H1 (cell line): ENCODE measurements around the gene AOC1. TPM values are rescaled to one million over a fixed set of nuclear protein-coding genes. Genes with fewer than 3 reads are reported as not detected.

Source experiments
- CTCF ChIA-PET: fragments of 300-600 bp; sonication (Branson Sonifier 250); formaldehyde crosslinking; loops from one replicate; lab custom pipeline; 2021; ENCODE audit not compliant: partially characterized antibody; lab: Charles Lee
- POLR2A ChIA-PET: fragments of 300-600 bp; sonication (Branson Sonifier 250); formaldehyde crosslinking; loops from one replicate; lab custom pipeline; 2021; ENCODE audit warnings: inconsistent platforms; ENCODE audit not compliant: partially characterized antibody; lab: Charles Lee
- DNase-seq, 2 experiments: peaks; one replicate each; pipeline versions ENCODE4 v3.0.0 to v3.0.0-alpha.2; 2010 to 2022; ENCODE audit warnings: low spot score in 2 of 2, low read depth in 1 of 2, mixed read lengths in 1 of 2
- FAIRE-seq: peaks from 2 replicates; lab custom pipeline; 2011; peaks lifted over from hg19 to GRCh38; lab: Jason Lieb, UNC
- H2AFZ ChIP-seq: 2 replicates; pipeline ENCODE4 v1.8.1; 2012; ENCODE audit warnings: low read length, inconsistent platforms
- H2AK5ac ChIP-seq: 2 replicates; pipeline ENCODE4 v1.6.1; 2013; ENCODE audit warnings: low read depth, low read length
- H2BK120ac ChIP-seq: replicated peaks from 2 replicates; pipeline ENCODE3; 2013; ENCODE audit warnings: low read depth, low read length, inconsistent platforms
- H2BK12ac ChIP-seq: 2 replicates; pipeline ENCODE4 v1.6.1; 2013; ENCODE audit warnings: low read depth, low read length
- H2BK15ac ChIP-seq: 2 replicates; pipeline ENCODE4 v1.6.1; 2013; ENCODE audit warnings: low read length
- H2BK20ac ChIP-seq: 2 replicates; pipeline ENCODE4 v1.6.1; 2013; ENCODE audit warnings: low read length
- H2BK5ac ChIP-seq: 2 replicates; pipeline ENCODE4 v1.6.1; 2013; ENCODE audit warnings: low read depth, low read length
- H3K14ac ChIP-seq: 2 replicates; pipeline ENCODE4 v1.6.1; 2013; ENCODE audit warnings: inconsistent platforms; ENCODE audit not compliant: insufficient read length
- H3K18ac ChIP-seq: 2 replicates; pipeline ENCODE4 v1.6.1; 2013; ENCODE audit warnings: low read length; ENCODE audit errors: extremely low read depth
- H3K23ac ChIP-seq: 2 replicates; pipeline ENCODE4 v1.6.1; 2013; ENCODE audit warnings: inconsistent platforms; ENCODE audit not compliant: insufficient read length
- H3K23me2 ChIP-seq: 2 replicates; pipeline ENCODE4 v1.6.1; 2013; ENCODE audit warnings: low read depth, low read length
- H3K27ac ChIP-seq: 2 replicates; pipeline ENCODE4 v1.6.1; 2011; ENCODE audit warnings: low read depth, low read length, inconsistent platforms
- H3K27me3 ChIP-seq, 4 experiments: replicated peaks in 1 of 4; 1 replicate in 1 of 4; 2 replicates in 3 of 4; pipeline versions ENCODE4 v1.6.1 to v1.8.1; 2011 to 2013; ENCODE audit warnings: low read length in 3 of 4, mild to moderate bottlenecking in 3 of 4, inconsistent platforms in 2 of 4, mixed read lengths in 2 of 4, moderate library complexity in 1 of 4; ENCODE audit not compliant: control insufficient read depth in 3 of 4, insufficient read depth in 3 of 4; ENCODE audit errors: extremely low read depth in 1 of 4
- H3K36me3 ChIP-seq, 4 experiments: 2 replicates each; pipeline versions ENCODE4 v1.6.1 to v1.8.1; 2011 to 2013; ENCODE audit warnings: mild to moderate bottlenecking in 4 of 4, low read length in 3 of 4, moderate library complexity in 2 of 4, control low read depth in 1 of 4, inconsistent platforms in 1 of 4; ENCODE audit not compliant: insufficient read depth in 4 of 4, control insufficient read depth in 2 of 4
- H3K4ac ChIP-seq: replicated peaks from 2 replicates; pipeline ENCODE3; 2013; ENCODE audit warnings: low read length, low read depth, mixed read lengths, inconsistent platforms; ENCODE audit not compliant: insufficient read length
- H3K4me1 ChIP-seq, 4 experiments: replicated peaks in 1 of 4; 1 replicate in 1 of 4; 2 replicates in 3 of 4; pipeline versions ENCODE4 v1.6.1 to v1.8.1; 2011 to 2013; ENCODE audit warnings: low read length in 3 of 4, inconsistent platforms in 2 of 4, mixed read lengths in 1 of 4; ENCODE audit not compliant: insufficient read depth in 4 of 4, control insufficient read depth in 3 of 4
- H3K4me2 ChIP-seq, 2 experiments: 2 replicates each; pipeline versions ENCODE4 v1.6.1 to v1.8.1; 2011 to 2013; ENCODE audit warnings: low read depth in 2 of 2, low read length in 2 of 2, control low read depth in 1 of 2, inconsistent platforms in 1 of 2, mild to moderate bottlenecking in 1 of 2; ENCODE audit not compliant: insufficient read depth in 1 of 2
- H3K4me3 ChIP-seq, 4 experiments: fragments of 200-600, 300-600 bp in 1 of 4; sonication (generic), shearing (Covaris generic), sonication (Bioruptor Twin) in 1 of 4; 2 replicates each; pipeline versions ENCODE4 v1.5.1 to v1.8.1; 2011 to 2016; ENCODE audit warnings: low read length in 4 of 4, low read depth in 3 of 4, control low read depth in 2 of 4, inconsistent platforms in 2 of 4, mild to moderate bottlenecking in 2 of 4, mixed read lengths in 1 of 4, moderate library complexity in 1 of 4; ENCODE audit not compliant: insufficient read depth in 2 of 4; ENCODE audit errors: extremely low read depth in 1 of 4
- H3K56ac ChIP-seq: replicated peaks from 2 replicates; pipeline ENCODE3; 2013; ENCODE audit warnings: low read depth, mild to moderate bottlenecking, mixed read lengths, low read length, inconsistent platforms; ENCODE audit not compliant: insufficient read length
- H3K79me1 ChIP-seq: 2 replicates; pipeline ENCODE4 v1.6.1; 2013; ENCODE audit warnings: low read depth, low read length, control low read depth
- H3K79me2 ChIP-seq, 2 experiments: 2 replicates each; pipeline versions ENCODE4 v1.6.1 to v1.8.1; 2012 to 2013; ENCODE audit warnings: low read length in 2 of 2, mild to moderate bottlenecking in 2 of 2, inconsistent platforms in 1 of 2; ENCODE audit not compliant: insufficient read depth in 2 of 2, control insufficient read depth in 1 of 2
- H3K9ac ChIP-seq, 4 experiments: replicated peaks in 1 of 4; 1 replicate in 1 of 4; 2 replicates in 3 of 4; pipeline versions ENCODE4 v1.6.1 to v1.8.1; 2011 to 2013; ENCODE audit warnings: low read depth in 3 of 4, low read length in 3 of 4, control low read depth in 2 of 4, mild to moderate bottlenecking in 2 of 4, moderate library complexity in 2 of 4, inconsistent platforms in 1 of 4; ENCODE audit errors: extremely low read depth in 1 of 4
- H3K9me3 ChIP-seq, 2 experiments: 2 replicates each; pipeline versions ENCODE4 v1.6.1 to v1.8.1; 2012 to 2013; ENCODE audit warnings: mild to moderate bottlenecking in 2 of 2, moderate library complexity in 2 of 2, control low read depth in 1 of 2, inconsistent platforms in 1 of 2, low read depth in 1 of 2, low read length in 1 of 2, mixed read lengths in 1 of 2; ENCODE audit not compliant: insufficient read depth in 2 of 2
- H4K20me1 ChIP-seq, 2 experiments: replicated peaks in 1 of 2; 2 replicates each; pipeline versions ENCODE3 to v1.8.1; 2011 to 2013; ENCODE audit warnings: inconsistent platforms in 2 of 2, low read length in 2 of 2, mild to moderate bottlenecking in 1 of 2; ENCODE audit not compliant: insufficient read depth in 2 of 2, control insufficient read depth in 1 of 2
- H4K5ac ChIP-seq: 2 replicates; pipeline ENCODE4 v1.6.1; 2013; ENCODE audit warnings: low read length, low read depth, mixed read lengths, inconsistent platforms; ENCODE audit not compliant: insufficient read length
- H4K8ac ChIP-seq: 2 replicates; pipeline ENCODE4 v1.8.0; 2013; ENCODE audit warnings: mild to moderate bottlenecking, moderate library complexity, low read length, inconsistent platforms; ENCODE audit not compliant: insufficient read depth; ENCODE audit errors: extremely low read depth
- H4K91ac ChIP-seq: replicated peaks from 2 replicates; pipeline ENCODE3; 2013; ENCODE audit warnings: low read length, mixed read lengths, inconsistent platforms; ENCODE audit not compliant: insufficient read length
- CHD2 ChIP-seq: IDR thresholded peaks from 2 replicates; pipeline ENCODE4 v1.6.1; 2012; ENCODE audit warnings: low read length, improper control_type of control experiment
- CREB1 ChIP-seq: IDR thresholded peaks from 2 replicates; pipeline ENCODE4 v1.6.1; 2012; ENCODE audit warnings: inconsistent platforms
- EGR1 ChIP-seq: IDR thresholded peaks from 2 replicates; pipeline ENCODE4 v1.6.1; 2011; ENCODE audit warnings: low read depth, low read length, borderline replicate concordance
- GTF2F1 ChIP-seq: IDR thresholded peaks from 2 replicates; pipeline ENCODE4 v1.6.1; 2012; ENCODE audit warnings: low read depth, low read length, improper control_type of control experiment, borderline replicate concordance
- JUN ChIP-seq: IDR thresholded peaks from 2 replicates; pipeline ENCODE4 v1.6.1; 2011; ENCODE audit warnings: low read depth, mild to moderate bottlenecking, improper control_type of control experiment, low read length
- KDM4A ChIP-seq: IDR thresholded peaks from one replicate; pipeline ENCODE4 v1.7.1; 2012; ENCODE audit warnings: low read depth, mild to moderate bottlenecking, moderate library complexity, low read length, inconsistent platforms; ENCODE audit not compliant: severe bottlenecking
- SIX5 ChIP-seq: IDR thresholded peaks from 2 replicates; pipeline ENCODE4 v1.6.1; 2011; ENCODE audit warnings: mild to moderate bottlenecking, low read depth, low read length
- TBP ChIP-seq: IDR thresholded peaks from 2 replicates; pipeline ENCODE4 v1.6.1; 2011; ENCODE audit warnings: low read depth, low read length, improper control_type of control experiment
- TEAD4 ChIP-seq: IDR thresholded peaks from 2 replicates; pipeline ENCODE4 v1.6.1; 2012; ENCODE audit warnings: low read depth, low read length, inconsistent platforms, mixed read lengths
- ZNF274 ChIP-seq: IDR thresholded peaks from 2 replicates; pipeline ENCODE4 v1.7.0; 2012; ENCODE audit warnings: low read length, borderline replicate concordance; ENCODE audit errors: extremely low read depth
- WGBS, 2 experiments: shearing (Covaris generic) in 1 of 2; methylation state at CpG; one replicate each; pipeline versions ENCODE4 v1.1.6 to v1.1.7; 2013 to 2015; ENCODE audit warnings: low lambda C conversion rate in 2 of 2, mixed read lengths in 2 of 2, inconsistent platforms in 1 of 2, low coverage in 1 of 2, missing lambda C conversion rate in 1 of 2; ENCODE audit not compliant: insufficient replicate concordance in 2 of 2, insufficient coverage in 1 of 2, insufficient read length in 1 of 2; ENCODE audit errors: extremely low coverage in 1 of 2, missing lambda C conversion rate in 1 of 2; 5-methylcytosine and 5-hydroxymethylcytosine counted together
- polyA plus RNA-seq, 7 experiments: library from polyadenylated mRNA; depleted of rRNA in 3 of 7; stranded (reverse) in 5 of 7; unstranded in 2 of 7; fragments of >200 nt in 5 of 7; fragments of 200-250 nt in 2 of 7; gene quantifications; 1 replicate in 5 of 7; 2 replicates in 1 of 7; 4 replicates in 1 of 7; pipeline versions ENCODE4 v1.2.1 to v1.2.3, GENCODE V29; 2011 to 2013; ENCODE audit warnings: missing spikeins in 2 of 7, mixed read lengths in 2 of 7
- total RNA-seq: library from RNA; stranded (reverse); fragmentation: NEBNext Ultra II Directional; extraction: Animal tissue kit (Norgen Biotek cat#: 25700); gene quantifications from 2 replicates; pipeline ENCODE4 v1.2.1, GENCODE V29; 2021
- TF ChIP-seq, protein P1 (sequence below): IDR thresholded peaks from 2 replicates; pipeline ENCODE4 v1.6.1; 2012; ENCODE audit warnings: low read length, inconsistent platforms

Gene AOC1
- total and polyA plus RNA-seq, 2 of the 8 experiments (the other 6 are each of a cell fraction or from before 2014, with no cell fraction given), result 0.15 to 0.17 TPM

DNA sequence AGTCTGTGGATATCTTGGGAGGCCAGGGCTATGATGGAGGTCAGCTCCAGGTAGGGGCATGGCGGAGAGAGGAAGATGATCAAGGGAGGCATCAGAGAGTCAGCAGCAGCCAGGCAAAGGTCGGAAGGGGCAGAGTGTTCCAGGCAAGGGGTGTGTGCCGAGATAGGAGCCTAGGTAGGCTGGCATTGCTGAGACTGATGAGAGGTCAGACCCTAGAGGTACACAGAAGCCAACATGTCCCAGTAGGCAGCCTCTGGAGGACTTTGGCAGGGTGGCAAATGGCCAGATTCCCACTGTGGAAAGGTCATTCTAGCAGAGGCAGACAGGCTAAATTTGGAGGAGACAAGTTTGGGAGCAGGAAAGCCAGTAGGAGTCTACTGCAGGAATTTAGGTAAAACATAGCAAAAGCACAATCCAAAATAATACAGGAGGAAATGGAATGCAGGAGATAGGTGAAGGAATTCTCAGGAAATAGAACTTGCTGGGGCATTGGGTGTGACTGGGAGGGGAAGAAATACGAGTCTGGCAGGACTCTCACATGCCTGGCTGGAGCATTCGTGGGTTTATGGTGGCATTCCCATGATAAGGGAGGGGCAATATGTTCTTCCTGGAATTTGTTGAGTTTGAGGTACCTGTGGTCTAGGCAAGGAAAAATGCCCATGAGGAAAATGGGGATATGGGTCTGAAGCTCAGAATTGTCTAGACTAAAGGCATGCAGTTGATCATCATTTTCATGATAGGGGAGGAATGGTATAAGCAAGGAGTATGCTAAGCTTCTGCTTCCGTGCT lies 26.1 kb upstream of the AOC1 start:
- no peak overlapping the region for H3K14ac ChIP-seq
- DNase-seq, result no peak
- no peaks in the 10 kb centered on the region; a peak in 1 of 4 replicates for H3K9me3 ChIP-seq
- H3K79me2 ChIP-seq, result no peaks in the 10 kb centered on the region
- no peak overlapping the region for H3K56ac ChIP-seq
- H3K4me3 ChIP-seq, result no peak overlapping the region
- H2BK120ac ChIP-seq, result no peak overlapping the region
- H2AK5ac ChIP-seq, result no peak overlapping the region
- no peak overlapping the region for H2BK5ac ChIP-seq
- H3K18ac ChIP-seq, result no peak overlapping the region
- TF ChIP-seq, protein P1, sequence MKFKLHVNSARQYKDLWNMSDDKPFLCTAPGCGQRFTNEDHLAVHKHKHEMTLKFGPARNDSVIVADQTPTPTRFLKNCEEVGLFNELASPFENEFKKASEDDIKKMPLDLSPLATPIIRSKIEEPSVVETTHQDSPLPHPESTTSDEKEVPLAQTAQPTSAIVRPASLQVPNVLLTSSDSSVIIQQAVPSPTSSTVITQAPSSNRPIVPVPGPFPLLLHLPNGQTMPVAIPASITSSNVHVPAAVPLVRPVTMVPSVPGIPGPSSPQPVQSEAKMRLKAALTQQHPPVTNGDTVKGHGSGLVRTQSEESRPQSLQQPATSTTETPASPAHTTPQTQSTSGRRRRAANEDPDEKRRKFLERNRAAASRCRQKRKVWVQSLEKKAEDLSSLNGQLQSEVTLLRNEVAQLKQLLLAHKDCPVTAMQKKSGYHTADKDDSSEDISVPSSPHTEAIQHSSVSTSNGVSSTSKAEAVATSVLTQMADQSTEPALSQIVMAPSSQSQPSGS, result no peak
- TF ChIP-seq TEAD4, result no peak
- TF ChIP-seq ZNF274, result no peak
- TF ChIP-seq EGR1, result no peak
- TF ChIP-seq TBP, result no peak
- no peak for TF ChIP-seq KDM4A
- TF ChIP-seq CREB1, result no peak
- no peak for TF ChIP-seq JUN
- no peak for TF ChIP-seq CHD2
- no peak for TF ChIP-seq SIX5
- TF ChIP-seq GTF2F1, result no peak
- H4K91ac ChIP-seq, result no peak overlapping the region
- H4K8ac ChIP-seq, result no peak overlapping the region; the same call in 1 of the 2 replicates
- H3K4me2 ChIP-seq, result no peak overlapping the region
- H3K23ac ChIP-seq, result no peak overlapping the region
- FAIRE-seq, result no peak
- H3K27me3 ChIP-seq, result no peaks in the 10 kb centered on the region; a peak in 1 of 7 replicates
- no peak overlapping the region for H3K9ac ChIP-seq
- H3K23me2 ChIP-seq, result no peaks in the 10 kb centered on the region
- H4K20me1 ChIP-seq, result no peaks in the 10 kb centered on the region
- no peak overlapping the region for H2AFZ ChIP-seq
- WGBS, 2 experiments, result 88% methylated on average over 6 of the region's 6 CpGs; no CpG with 5 or more reads in 1 of the 2 experiments
- no peaks in the 10 kb centered on the region for H3K36me3 ChIP-seq
- CTCF ChIA-PET, result no interaction called here
- no peak overlapping the region for H3K27ac ChIP-seq
- POLR2A ChIA-PET, result no interaction called here
- no peak overlapping the region for H2BK20ac ChIP-seq
- no peaks in the 10 kb centered on the region; the same call in 1 of the 2 replicates for H3K79me1 ChIP-seq
- H4K5ac ChIP-seq, result no peak overlapping the region
- peaks cover 0 to 3% (median 0%) of the 10 kb centered on the region in 4 experiments; a peak in 2 of 7 replicates for H3K4me1 ChIP-seq
- no peak overlapping the region for H2BK15ac ChIP-seq
- H3K4ac ChIP-seq, result no peak overlapping the region
- no peak overlapping the region for H2BK12ac ChIP-seq
